RWPE1 (cell line): ENCODE results near the gene APMAP.

ENCODE experiments used
- CTCF ChIA-PET: fragments of 350-600 bp; sonication (Branson Sonifier 250); formaldehyde crosslinking; extraction: SDS; loops from one replicate; lab custom pipeline; 2021; lab: Yijun Ruan, JAX
- POLR2A ChIA-PET: fragments of 400-600 bp; formaldehyde crosslinking; extraction: SDS; loops from one replicate; lab custom pipeline; 2020; ENCODE audit warnings: antibody characterized with exemption; ENCODE audit not compliant: low non-redundant PET; lab: Yijun Ruan, JAX
- DNase-seq: peaks from one replicate; pipeline ENCODE4 v3.0.0; 2012; ENCODE audit warnings: low spot score
- H3K27ac ChIP-seq: fragments of 450-650 bp; 2 replicates; pipeline ENCODE4 v1.5.1; 2017
- TF ChIP-seq, protein P1 (sequence below): fragments of 450-650 bp; conservative IDR thresholded peaks from 2 replicates; pipeline ENCODE4 v1.5.1; 2017; ENCODE audit warnings: low read depth, mild to moderate bottlenecking

The APMAP gene, protein sequence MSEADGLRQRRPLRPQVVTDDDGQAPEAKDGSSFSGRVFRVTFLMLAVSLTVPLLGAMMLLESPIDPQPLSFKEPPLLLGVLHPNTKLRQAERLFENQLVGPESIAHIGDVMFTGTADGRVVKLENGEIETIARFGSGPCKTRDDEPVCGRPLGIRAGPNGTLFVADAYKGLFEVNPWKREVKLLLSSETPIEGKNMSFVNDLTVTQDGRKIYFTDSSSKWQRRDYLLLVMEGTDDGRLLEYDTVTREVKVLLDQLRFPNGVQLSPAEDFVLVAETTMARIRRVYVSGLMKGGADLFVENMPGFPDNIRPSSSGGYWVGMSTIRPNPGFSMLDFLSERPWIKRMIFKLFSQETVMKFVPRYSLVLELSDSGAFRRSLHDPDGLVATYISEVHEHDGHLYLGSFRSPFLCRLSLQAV

DNA sequence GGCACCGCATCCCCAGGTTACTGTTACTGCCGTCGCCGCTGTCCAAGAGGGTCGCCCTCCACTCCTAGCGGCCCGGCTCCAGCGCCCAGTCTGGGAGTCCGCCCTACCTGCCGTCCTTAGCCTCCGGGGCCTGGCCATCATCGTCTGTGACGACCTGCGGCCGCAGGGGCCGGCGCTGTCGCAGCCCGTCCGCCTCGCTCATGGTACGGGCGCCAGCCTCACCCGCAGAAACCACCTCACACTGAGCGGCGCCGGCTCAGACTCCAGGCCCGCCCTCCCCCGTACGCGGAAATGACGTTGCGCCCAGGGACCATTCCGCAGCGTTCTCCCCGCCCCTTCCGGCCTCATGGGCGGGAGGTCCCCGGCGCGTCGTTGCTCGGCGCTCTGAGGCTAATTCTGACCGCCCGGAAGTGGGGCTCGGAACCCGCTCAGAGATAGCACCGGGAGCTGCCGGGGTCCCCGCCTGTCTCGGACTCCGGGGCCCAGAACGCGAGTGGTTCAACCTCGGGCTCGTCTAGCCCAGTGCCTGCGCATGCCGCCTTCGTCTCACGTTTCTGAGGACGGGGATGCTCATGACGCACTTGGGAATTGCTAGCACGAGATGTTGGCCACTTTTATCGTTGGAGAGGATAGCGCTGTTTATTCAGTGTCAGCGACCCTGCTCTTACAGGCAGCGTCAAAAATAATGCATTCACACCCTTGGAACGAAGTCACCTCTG lies at the start of gene APMAP:
TSS of gene APMAP (minus strand) at position 265 of the 719 bp plus-strand sequence. CDS start at position 202, 63 bp downstream.
- peak; percentile 96 for DNase-seq
- peak within 1 kb of the TSS; percentile 78 for H3K27ac ChIP-seq
- ChIA-PET POLR2A (no interaction called here), CTCF (interaction anchor here (0.5 to 3.7 kb wide), 2 partner anchors 72 to 231 kb away, joined by 3 to 53 read pairs; no protein-coding TSS in a partner anchor)
- TF ChIP-seq, protein P1, sequence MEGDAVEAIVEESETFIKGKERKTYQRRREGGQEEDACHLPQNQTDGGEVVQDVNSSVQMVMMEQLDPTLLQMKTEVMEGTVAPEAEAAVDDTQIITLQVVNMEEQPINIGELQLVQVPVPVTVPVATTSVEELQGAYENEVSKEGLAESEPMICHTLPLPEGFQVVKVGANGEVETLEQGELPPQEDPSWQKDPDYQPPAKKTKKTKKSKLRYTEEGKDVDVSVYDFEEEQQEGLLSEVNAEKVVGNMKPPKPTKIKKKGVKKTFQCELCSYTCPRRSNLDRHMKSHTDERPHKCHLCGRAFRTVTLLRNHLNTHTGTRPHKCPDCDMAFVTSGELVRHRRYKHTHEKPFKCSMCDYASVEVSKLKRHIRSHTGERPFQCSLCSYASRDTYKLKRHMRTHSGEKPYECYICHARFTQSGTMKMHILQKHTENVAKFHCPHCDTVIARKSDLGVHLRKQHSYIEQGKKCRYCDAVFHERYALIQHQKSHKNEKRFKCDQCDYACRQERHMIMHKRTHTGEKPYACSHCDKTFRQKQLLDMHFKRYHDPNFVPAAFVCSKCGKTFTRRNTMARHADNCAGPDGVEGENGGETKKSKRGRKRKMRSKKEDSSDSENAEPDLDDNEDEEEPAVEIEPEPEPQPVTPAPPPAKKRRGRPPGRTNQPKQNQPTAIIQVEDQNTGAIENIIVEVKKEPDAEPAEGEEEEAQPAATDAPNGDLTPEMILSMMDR = no peak

DNA sequence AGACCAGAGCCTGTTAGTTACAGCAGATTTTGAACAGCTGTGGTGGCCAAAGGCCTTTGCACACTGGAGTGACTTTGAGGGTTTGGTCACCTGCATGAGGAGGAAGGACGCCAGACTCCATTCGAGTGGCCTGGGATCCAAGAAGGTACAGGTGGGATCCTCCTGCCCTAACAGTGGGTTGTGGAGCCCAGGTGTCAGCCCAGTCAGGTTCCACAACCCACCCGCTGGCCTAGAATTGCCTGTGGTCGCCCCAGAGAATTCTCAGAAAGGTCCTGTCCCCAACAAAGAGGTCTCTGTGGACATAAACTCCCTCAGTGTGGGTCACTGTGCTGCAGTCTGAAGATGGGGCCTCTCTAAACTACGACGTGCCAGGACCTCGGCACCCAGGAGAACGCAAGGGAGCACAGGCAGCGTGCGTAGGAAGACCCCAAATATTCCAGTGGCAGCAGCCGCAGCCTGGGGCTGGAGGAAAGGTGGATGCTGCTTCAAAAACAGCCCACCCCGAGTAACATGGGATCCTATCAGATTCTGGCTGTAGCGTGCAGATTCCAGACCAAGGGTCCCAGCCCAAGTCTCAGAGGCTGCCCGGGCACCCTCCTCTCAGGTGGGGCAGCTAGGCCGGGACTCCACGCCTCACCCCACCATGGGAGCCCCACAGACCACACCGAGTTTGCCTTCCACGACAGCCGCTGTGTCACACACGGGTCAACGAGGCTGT lies 49.4 kb upstream of the APMAP start:
- no peak for DNase-seq
- H3K27ac ChIP-seq = no peak overlapping the region
- ChIA-PET POLR2A (no interaction called here), CTCF (no interaction called here)
- TF ChIP-seq, protein P1 = no peak

DNA sequence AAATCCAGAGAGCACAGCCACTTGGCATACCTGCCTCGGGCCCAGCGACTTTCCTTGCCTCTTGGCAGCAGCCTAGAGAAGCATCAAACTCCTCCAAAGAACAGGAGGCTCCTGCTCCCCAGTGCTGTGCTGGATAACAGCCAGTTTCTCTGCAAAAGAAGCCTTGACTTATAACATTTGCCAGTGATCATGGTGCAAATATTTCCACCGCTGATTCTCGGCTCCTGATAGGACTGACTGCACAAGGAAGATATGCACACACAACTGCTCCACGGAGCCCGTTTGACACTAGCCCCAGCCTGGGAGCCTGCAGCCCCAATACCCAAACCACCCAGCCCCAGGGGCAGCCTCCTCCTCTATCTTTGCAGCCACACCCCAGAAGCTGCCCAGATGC lies 47.9 kb upstream of the APMAP start:
- ChIA-PET POLR2A (no interaction called here), CTCF (no interaction called here)

DNA sequence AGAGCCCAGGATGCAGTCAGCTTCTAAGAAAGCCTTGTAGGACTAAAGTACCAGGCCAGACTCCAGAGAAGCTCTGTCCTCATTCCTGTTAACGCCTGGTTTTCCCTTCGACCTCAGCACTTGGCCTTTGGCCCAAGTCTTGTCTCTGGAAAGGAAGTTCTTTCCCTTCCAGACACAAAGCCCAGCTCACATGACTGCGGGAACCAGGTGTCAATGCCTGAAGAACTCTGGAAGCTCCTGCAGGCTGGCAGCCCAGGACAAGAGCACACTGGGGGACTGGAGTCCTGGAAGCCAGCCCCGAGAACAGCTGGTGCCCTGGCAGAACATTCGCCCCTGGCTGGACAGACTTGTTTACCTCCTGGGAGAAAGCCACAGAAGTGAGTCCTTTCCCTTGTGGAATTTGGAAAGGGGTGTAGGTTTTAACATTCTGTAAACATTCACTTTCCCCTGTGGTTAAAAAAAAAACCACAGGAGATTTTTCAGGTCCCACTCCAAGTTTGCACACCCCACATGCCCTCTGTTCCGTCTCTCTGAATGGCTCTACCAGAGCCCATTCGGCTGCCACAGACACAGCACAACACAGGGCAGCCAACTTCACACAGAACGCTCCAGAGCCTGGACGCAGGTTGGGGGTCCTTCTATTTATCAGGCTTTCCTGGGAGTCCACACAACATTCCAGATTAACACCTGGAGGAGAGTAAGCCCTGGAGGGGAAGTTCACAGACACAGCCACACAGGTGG lies 47.3 kb upstream of the APMAP start:
- ChIA-PET POLR2A (no interaction called here), CTCF (no interaction called here)
- H3K27ac ChIP-seq = peak overlapping the region; percentile 88
- no peak for DNase-seq
- TF ChIP-seq, protein P1 = no peak

More for the DNA sequence above, 47.9 kb upstream of the APMAP start:
- peak overlapping the region; percentile 88 for H3K27ac ChIP-seq
- TF ChIP-seq, protein P1 = no peak
- no peak for DNase-seq

DNA sequence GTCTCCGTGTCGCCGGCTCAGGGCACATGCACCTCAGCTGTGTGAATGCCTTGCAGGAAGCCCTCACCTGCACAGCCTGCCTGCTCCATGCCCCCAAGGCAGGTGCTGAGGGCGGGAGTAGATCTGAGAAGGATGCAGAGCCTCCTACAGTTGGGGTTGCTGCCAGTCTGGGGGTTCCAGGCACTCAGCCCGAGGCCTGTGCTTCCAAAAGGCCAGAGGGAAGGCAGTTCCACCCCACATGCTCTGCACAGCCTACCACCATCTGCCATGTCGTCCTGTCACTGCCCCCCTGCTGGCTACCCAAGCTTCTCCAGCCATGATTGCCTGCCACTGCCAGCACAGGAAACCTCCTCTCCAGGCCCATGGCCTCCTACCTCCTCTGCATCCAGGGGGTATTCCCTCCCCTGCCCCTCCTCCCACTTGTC lies 46.1 kb upstream of the APMAP start:
- H3K27ac ChIP-seq = peak overlapping the region; percentile 88
- ChIA-PET CTCF (no interaction called here), POLR2A (no interaction called here)
- TF ChIP-seq, protein P1 = no peak
- DNase-seq = no peak

DNA sequence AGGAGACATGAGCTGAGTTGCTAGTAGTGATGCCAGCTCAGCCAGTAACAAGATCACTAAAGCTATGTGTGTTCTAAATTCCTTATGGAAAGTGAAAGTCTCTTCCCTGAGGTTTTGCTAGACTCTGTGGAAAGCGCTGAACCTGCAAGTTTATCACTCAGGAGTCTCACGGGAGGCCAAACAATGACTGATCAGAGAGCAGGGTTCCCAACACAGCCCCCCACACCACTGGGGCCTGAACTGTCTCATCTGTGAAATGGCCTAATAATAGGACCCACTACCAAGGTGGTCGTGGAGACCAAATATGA lies 45.5 kb upstream of the APMAP start:
- DNase-seq = no peak
- POLR2A ChIA-PET = no interaction called here
- CTCF ChIA-PET = interaction anchor here (0.5 kb wide), 1 partner anchor 21 kb away, joined by 3 read pairs; no protein-coding TSS in a partner anchor
- H3K27ac ChIP-seq = no peak overlapping the region
- TF ChIP-seq, protein P1 = no peak
